NCI-H1417 (cell line): ENCODE data around the gene CSH2.

Source experiments
- DNase-seq, 3 experiments: peaks; one replicate each; lab custom pipeline; 2025; lab: John Stamatoyannopoulos, UW

The CSH2 gene

DNA sequence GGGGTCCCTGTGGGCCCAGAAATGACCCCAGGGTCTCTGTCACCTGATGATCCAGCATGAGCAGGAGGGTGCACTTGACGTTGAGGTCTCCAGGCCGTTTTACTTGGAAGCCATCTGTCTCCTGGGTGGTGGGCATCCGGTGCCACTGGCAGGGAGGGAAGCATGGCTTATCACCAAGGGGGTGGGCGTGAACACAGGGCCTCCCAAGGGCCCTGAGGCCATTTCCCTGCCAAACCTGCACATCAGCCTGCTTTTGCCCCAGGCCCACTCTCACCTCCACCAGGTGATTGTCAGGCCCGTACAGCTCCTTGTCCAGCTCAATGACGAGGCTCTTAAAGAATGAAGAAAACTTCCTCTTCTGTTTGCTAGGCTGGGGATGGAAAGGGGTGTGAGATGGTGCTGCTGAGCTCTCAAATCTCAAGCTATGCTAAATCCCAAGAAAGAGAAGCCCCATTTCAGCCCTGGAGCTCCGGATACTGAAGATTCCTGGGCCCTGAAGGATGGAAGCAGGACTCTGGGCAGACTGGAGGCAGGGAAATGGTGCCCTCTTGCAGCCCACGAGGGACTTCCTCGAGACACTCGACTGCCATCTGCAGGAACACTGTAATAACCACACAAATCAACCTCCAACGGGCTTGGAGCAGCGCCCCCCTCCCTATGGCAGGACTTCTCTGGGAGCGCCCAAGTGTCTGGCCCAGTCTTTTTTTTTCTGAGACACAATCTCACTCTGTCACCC, 38.9 kb downstream of the CSH2 start:
- peak in 2 of 3 experiments; percentile 27 to 49 for DNase-seq

DNA sequence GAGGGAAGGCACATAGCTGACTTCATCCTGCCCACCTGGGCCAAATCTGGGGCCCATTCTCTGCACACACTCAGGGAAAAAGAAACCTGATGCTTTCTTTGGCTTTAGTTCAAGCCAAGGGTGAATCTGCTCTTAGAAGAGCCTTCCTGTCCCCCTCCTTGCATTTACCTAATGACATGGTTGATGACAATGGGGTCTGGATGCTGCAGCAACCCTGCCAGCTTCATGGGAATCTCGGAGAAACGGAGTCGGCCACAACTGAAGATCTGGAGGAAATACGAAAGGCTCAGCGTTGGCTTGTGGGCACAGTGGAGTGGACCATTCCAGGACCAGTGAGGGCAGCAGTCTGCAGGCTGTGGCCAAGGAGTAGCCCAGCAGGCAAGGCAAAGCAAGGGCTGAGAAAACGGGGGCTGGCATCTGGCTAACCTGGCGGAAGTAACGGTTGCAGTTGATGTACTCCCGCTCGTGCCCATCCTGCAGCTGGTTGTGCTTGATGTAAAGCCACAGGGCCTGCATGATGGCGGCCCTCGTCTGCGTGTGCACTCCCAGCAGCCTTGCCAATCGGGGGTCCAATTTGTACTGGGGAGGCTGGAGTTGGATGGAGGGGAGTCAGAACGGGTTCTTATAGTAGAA, 39.6 kb downstream of the CSH2 start:
- DNase-seq = no peak

DNA sequence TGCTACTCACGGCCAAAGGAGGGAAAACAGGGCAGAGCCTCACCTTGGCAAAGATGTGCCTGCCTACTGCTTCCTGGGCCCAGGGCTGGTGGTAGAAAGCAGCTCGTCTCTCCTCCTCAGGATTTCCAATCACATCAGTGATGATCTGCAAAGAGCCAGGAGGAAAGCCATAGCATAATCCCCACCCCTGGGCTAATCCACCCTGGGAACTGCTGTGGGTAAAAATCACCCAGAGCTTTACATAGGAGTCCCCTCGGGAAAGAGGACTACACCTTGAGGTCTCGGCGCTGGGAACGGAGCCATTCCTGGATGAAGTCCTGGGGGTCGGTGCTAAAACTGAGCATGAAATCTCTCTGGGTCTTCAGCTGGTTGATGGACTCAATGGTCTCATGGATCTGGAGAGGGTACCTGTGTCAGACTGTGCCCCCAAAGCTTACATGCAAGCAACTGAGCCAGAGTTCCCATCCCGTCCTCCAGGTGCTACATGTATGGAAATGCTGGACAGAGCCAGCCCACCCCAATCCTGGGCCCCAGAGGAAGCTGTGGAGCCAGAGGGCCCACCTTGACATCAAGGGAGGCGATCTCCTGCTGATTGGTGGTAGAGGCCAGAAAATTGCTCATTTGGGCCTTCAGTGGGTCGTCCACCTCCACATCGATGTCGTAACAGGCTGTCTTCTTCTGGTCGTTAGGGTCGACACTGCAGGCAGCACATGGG, 40.3 kb downstream of the CSH2 start:
- DNase-seq = no peak

DNA sequence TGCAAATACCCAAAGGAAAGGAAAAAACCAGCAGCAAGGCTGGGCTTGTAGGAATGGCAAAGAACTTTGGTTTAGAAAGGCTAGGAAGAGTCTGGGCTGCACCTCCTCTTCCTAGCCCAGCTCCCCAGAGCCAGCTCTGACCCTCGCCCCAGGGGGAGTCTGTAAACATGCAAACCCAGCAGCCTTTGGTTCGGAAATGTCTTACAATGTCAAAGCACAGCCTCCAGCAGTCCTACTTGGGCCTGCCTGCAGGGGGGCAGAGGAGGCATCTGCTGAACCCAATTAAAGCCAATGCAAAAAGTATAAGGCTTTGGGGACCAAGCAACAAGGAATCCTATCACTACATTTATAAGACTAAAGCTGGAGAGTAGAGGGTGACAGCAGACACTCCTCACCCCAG, 41.0 kb downstream of the CSH2 start:
- DNase-seq = no peak

DNA sequence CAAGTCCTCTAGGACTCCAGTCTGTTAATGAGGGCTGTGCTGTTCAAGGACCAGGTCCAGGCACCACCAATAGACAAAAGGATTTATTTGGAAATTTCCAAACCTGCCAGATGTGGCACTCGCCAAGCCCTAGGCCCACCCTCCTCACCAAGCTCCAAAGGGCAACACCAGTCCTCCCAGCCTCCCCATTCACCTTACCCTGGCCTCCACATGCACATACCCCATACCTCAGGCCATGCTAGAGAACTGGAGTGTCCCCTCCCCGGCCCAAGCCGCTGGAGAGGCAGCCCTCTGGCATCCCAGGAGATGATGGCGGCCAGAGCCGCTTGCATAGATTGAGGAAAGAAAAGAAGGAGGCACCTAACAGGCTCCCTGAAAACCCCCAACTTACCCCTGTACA, 41.5 kb downstream of the CSH2 start:
- DNase-seq = no peak

DNA sequence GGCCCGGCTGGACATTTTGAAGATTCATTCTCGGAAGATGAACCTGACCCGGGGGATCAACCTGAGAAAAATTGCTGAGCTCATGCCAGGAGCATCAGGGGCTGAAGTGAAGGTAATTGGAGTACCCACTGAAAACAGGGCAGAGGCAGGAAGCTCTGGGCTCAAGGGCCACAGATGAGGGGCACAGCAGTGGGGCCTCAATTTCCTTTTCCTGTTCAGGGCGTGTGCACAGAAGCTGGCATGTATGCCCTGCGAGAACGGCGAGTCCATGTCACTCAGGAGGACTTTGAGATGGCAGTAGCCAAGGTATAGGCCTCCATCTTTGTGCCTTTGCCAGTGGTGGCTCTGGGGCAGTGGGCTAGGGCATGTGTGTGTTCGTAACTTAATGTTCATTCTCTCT, 42.0 kb downstream of the CSH2 start:
- DNase-seq = no peak

DNA sequence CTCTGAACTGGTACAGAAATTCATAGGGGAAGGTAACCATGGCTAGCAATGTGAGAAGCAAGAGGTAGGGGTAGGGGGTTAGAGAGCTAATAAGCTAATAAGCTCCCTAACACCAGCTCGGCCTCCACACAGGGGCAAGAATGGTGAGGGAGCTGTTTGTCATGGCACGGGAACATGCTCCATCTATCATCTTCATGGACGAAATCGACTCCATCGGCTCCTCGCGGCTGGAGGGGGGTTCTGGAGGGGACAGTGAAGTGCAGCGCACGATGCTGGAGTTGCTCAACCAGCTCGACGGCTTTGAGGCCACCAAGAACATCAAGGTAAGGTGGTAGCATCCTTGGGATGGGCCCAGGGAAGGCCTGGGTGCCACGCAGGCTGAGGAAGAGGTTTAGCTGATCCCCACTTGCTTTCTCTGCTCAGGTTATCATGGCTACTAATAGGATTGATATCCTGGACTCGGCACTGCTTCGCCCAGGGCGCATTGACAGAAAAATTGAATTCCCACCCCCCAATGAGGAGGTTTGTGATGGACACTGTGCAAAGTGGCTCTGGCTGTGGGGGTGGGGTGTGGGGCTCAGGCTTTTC, 42.5 kb downstream of the CSH2 start:
- no peak for DNase-seq

DNA sequence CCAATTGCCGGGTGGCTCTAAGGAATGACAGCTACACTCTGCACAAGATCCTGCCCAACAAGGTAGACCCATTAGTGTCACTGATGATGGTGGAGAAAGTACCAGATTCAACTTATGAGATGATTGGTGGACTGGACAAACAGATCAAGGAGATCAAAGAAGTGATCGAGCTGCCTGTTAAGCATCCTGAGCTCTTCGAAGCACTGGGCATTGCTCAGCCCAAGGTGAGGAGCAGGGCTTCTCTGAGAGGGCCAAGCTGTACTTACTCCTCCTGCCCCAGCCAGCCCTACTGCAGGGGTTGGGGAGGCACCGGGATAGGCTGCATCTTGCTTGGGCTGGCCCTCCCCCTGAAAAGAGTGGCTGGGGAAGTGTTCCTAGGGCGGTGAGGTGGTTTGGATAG, 43.2 kb downstream of the CSH2 start:
- DNase-seq = no peak

DNA sequence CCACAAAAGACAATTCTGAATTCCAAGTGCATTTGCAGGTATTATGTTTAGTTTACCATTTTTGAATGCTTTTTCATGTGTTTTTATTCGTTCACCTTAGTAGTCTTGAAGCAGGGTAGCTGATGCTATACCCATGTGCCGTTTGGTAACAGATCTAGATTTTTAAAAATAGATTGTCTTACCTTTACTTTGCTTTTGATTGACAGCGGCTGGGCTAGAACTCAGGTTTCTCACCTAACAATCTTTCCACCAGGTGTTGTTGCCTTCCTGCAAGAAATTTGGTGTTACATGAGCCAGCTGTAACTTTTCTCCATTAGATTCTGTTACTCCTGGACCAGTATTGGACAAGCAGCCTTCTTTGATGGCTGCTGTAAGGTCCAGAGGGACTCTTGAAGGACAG, 44.5 kb downstream of the CSH2 start:
- DNase-seq = no peak

DNA sequence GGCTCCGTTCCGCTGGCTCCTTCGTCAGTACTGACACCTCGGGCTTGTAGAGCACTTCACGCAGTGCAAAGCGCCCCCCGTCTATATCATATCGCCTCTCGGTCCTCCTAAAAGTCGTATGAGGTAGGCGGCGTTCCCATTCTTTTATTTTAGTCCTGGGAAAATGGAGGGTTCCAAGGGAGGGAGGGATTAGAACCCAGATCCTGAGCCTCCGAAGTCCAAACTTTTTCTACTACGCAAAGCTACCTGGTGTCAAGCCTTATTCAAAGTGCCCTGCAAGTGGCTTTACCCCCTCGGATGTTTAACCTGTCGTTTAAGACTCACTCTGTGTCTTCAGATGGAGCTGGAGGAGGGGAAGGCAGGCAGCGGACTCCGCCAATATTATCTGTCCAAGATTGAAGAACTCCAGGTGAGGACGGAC, 45.7 kb downstream of the CSH2 start:
- peak in 1 of 3 experiments; percentile 44 for DNase-seq

DNA sequence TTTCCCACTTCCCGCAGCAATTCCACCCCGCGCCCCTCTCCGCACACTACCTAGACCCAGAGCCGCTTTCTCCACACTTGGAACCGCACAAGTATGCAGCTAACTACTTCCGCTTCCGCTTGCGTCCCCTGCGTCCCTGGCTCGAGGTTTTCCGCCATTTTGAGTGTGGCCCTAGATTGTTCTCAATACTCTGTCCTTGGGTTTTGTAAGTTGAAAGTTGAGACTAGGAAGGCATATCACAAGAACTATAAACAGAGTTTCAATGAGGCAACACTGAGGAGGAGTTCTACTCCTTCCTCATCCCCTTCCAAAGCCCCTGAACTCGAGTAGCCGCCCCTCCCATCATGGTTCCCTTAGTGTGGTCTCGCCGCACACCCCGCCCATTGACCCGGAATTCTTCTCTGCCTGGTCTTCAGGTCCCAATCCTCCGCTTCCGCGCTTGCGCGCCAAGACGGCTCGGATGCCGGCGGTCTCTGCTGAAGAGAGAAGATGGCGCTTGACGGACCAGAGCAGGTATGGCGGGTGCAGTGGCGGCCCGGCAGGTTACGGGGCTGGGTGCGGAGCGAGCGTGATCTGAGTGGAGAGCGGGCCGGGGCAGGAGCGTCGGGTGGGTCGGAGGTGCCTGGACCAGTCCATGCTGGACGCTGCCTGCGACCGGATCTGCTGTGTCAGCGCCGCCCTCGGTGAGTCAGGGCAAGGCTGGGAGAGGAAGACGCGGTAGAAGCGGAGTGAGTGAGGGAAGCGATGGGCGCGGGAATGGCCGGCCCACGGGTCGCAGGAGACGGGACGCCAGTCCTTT, 46.3 kb downstream of the CSH2 start, which contains the start of the genes FTSJ3 and PSMC5:
TSS of gene FTSJ3 (minus strand) at position 662 of the 799 bp plus-strand sequence. CDS start 761 bp downstream, outside the sequence.
TSS of gene PSMC5 (plus strand) at position 430 of the 799 bp plus-strand sequence. CDS start at position 490, 60 bp downstream.
- peak; percentile 94 to 98 (median 96) for DNase-seq

DNA sequence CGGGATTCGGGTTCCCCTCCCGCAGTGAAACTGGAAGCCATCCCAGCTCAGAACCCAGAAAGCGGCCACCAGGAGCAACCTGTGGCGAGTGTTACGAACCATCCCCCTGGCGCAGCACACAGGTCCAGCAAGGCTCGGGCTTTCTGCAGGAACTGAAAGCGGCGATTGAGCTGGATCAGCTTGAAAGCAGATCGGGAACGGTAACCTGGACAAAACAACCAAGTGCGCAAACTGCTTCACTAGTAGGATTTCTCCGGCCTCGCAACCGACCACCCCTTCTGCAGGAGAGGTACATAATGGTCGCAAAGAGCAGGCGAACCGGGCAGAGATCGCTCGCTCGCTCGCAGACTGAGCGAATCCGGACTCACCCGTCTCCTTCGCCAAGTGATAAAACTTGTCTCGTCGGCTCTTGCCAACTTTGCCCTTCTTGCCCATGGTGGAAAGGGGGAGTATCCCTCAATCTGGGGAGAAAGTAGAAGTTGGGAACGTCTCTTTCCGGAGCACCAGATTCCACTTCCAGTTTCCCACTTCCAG, 46.9 kb downstream of the CSH2 start:
- no peak for DNase-seq

DNA sequence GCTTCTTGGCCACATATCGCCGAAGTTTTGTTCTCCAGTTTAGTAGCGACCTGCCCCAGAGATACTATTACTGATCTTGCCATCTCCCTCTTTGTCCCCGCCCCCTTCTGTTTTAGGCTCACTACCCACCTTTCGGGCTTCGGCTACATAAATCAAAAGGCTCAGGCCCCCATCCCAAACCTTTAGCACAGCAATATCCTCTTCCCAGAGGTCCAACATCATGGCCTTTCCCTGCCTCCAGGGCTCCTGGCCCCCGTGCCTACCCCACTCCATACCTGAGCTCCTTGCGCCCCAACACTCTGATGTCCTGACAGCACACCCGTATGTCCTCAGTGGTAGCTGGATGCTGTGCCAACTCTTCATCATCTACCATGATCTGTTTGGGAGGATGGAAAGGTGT, 49.1 kb downstream of the CSH2 start:
- DNase-seq = no peak

DNA sequence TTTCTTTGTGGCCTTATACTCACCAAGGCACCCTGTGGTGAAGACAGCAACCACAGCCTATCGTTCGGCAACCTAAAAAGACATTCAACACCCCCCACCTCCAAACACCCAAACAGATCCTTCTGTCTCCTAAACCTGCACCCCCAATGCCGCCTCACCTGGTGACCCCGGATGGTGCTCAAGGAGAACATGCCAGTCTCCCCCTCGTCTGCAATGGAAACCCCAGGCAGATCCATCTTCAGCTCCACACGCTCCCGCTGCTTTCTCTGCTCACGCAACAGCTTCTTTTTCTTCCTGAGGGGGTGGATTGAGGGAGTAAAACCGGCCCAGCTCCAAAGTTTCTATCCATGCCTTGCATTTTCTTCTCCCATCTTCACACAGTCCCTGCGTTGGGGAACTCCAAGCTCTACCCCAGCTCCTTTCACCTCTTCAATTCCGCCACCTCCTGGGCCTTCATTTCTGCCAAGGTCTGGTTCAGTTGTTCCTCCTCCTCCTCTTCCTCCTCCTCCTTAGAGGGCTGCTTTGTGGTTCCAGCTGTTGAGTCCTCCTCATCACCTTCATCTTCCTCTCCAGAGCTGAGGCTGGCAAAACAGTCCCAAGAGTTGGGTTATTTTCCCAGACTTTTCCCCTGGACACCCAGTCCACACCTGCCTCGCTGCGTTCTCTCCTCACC, 49.7 kb downstream of the CSH2 start:
- DNase-seq = no peak

DNA sequence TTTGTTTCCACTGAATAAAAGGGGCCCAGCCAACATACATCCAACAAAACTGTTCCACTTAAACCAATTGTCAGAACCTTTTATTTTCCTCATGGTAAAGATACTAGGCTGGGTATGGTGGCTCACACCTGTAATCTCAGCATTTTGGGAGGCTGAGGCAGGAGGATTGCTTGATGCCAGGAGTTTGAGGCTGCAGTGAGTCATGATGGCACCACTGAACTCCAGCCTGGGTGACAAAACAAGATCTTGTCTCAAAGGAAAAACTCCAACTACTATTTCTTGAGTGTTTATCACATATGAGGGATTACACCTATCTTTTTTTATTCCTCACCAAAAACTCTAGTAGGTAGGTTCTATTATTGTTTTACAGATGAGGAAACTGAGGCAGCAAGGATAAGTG, 50.9 kb downstream of the CSH2 start:
- DNase-seq = no peak
